Testis (tissue), 2 donors: ENCODE data around the gene ERC1.
"Not testable (repeated sequence)": the region's sequence is repeated elsewhere in the genome, so short reads cannot be mapped to it uniquely, and the experiment has no call there.

Source experiments
- POLR2A ChIP-seq: fragments of 450-650 bp; IDR thresholded peaks from one replicate; pipeline ENCODE4 v1.6.1; 2017; ENCODE audit warnings: antibody characterized with exemption, mild to moderate bottlenecking, moderate library complexity
- TF ChIP-seq, protein P1 (sequence below), 3 experiments: fragments of 450-650 bp in 2 of 3; fragments of 200-600 bp in 1 of 3; sonication (generic) in 1 of 3; IDR thresholded peaks; one replicate each; pipeline ENCODE4 v1.5.1; 2016 to 2019; ENCODE audit warnings: antibody characterized with exemption in 3 of 3, mild to moderate bottlenecking in 2 of 3, moderate library complexity in 1 of 3

DNA sequence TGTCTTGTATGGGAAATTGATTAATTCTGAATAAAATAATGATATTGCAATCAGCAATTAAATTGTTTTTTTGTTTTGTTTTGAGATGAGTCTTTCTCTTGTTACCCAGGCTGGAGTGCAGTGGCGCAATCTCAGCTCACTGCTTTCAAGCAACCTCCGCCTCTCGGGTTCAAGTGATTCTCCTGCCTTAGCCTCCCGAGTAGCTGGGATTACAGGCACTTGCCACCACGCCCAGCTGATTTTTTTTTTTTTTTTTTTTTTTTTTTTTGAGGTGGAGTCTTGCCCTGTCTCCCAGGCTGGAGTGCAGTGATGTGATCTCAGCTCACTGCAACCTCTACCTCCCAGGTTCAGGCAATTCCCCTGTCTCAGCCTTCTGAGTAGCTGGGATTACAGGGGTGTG is 217.7 kb downstream of the ERC1 start:
- not testable (repeated sequence) for TF ChIP-seq POLR2A
- TF ChIP-seq, protein P1, sequence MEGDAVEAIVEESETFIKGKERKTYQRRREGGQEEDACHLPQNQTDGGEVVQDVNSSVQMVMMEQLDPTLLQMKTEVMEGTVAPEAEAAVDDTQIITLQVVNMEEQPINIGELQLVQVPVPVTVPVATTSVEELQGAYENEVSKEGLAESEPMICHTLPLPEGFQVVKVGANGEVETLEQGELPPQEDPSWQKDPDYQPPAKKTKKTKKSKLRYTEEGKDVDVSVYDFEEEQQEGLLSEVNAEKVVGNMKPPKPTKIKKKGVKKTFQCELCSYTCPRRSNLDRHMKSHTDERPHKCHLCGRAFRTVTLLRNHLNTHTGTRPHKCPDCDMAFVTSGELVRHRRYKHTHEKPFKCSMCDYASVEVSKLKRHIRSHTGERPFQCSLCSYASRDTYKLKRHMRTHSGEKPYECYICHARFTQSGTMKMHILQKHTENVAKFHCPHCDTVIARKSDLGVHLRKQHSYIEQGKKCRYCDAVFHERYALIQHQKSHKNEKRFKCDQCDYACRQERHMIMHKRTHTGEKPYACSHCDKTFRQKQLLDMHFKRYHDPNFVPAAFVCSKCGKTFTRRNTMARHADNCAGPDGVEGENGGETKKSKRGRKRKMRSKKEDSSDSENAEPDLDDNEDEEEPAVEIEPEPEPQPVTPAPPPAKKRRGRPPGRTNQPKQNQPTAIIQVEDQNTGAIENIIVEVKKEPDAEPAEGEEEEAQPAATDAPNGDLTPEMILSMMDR (IDR thresholded peaks at IDR 0.05), result not testable (repeated sequence)
